H1 (cell line): ENCODE results near the gene RCBTB2. TPM values are rescaled to one million over a fixed set of nuclear protein-coding genes. Genes with fewer than 3 reads are reported as not detected.

ENCODE experiments used
- CTCF ChIA-PET: fragments of 300-600 bp; sonication (Branson Sonifier 250); formaldehyde crosslinking; loops from one replicate; lab custom pipeline; 2021; ENCODE audit not compliant: partially characterized antibody; lab: Charles Lee
- POLR2A ChIA-PET: fragments of 300-600 bp; sonication (Branson Sonifier 250); formaldehyde crosslinking; loops from one replicate; lab custom pipeline; 2021; ENCODE audit warnings: inconsistent platforms; ENCODE audit not compliant: partially characterized antibody; lab: Charles Lee
- DNase-seq, 2 experiments: peaks; one replicate each; pipeline versions ENCODE4 v3.0.0 to v3.0.0-alpha.2; 2010 to 2022; ENCODE audit warnings: low spot score in 2 of 2, low read depth in 1 of 2, mixed read lengths in 1 of 2
- FAIRE-seq: peaks from 2 replicates; lab custom pipeline; 2011; peaks lifted over from hg19 to GRCh38; lab: Jason Lieb, UNC
- H2AFZ ChIP-seq: 2 replicates; pipeline ENCODE4 v1.8.1; 2012; ENCODE audit warnings: low read length, inconsistent platforms
- H2AK5ac ChIP-seq: 2 replicates; pipeline ENCODE4 v1.6.1; 2013; ENCODE audit warnings: low read depth, low read length
- H2BK120ac ChIP-seq: replicated peaks from 2 replicates; pipeline ENCODE3; 2013; ENCODE audit warnings: low read depth, low read length, inconsistent platforms
- H2BK12ac ChIP-seq: 2 replicates; pipeline ENCODE4 v1.6.1; 2013; ENCODE audit warnings: low read depth, low read length
- H2BK15ac ChIP-seq: 2 replicates; pipeline ENCODE4 v1.6.1; 2013; ENCODE audit warnings: low read length
- H2BK20ac ChIP-seq: 2 replicates; pipeline ENCODE4 v1.6.1; 2013; ENCODE audit warnings: low read length
- H2BK5ac ChIP-seq: 2 replicates; pipeline ENCODE4 v1.6.1; 2013; ENCODE audit warnings: low read depth, low read length
- H3K14ac ChIP-seq: 2 replicates; pipeline ENCODE4 v1.6.1; 2013; ENCODE audit warnings: inconsistent platforms; ENCODE audit not compliant: insufficient read length
- H3K18ac ChIP-seq: 2 replicates; pipeline ENCODE4 v1.6.1; 2013; ENCODE audit warnings: low read length; ENCODE audit errors: extremely low read depth
- H3K23ac ChIP-seq: 2 replicates; pipeline ENCODE4 v1.6.1; 2013; ENCODE audit warnings: inconsistent platforms; ENCODE audit not compliant: insufficient read length
- H3K23me2 ChIP-seq: 2 replicates; pipeline ENCODE4 v1.6.1; 2013; ENCODE audit warnings: low read depth, low read length
- H3K27ac ChIP-seq: 2 replicates; pipeline ENCODE4 v1.6.1; 2011; ENCODE audit warnings: low read depth, low read length, inconsistent platforms
- H3K27me3 ChIP-seq, 4 experiments: replicated peaks in 1 of 4; 1 replicate in 1 of 4; 2 replicates in 3 of 4; pipeline versions ENCODE4 v1.6.1 to v1.8.1; 2011 to 2013; ENCODE audit warnings: low read length in 3 of 4, mild to moderate bottlenecking in 3 of 4, inconsistent platforms in 2 of 4, mixed read lengths in 2 of 4, moderate library complexity in 1 of 4; ENCODE audit not compliant: control insufficient read depth in 3 of 4, insufficient read depth in 3 of 4; ENCODE audit errors: extremely low read depth in 1 of 4
- H3K36me3 ChIP-seq, 4 experiments: 2 replicates each; pipeline versions ENCODE4 v1.6.1 to v1.8.1; 2011 to 2013; ENCODE audit warnings: mild to moderate bottlenecking in 4 of 4, low read length in 3 of 4, moderate library complexity in 2 of 4, control low read depth in 1 of 4, inconsistent platforms in 1 of 4; ENCODE audit not compliant: insufficient read depth in 4 of 4, control insufficient read depth in 2 of 4
- H3K4ac ChIP-seq: replicated peaks from 2 replicates; pipeline ENCODE3; 2013; ENCODE audit warnings: low read length, low read depth, mixed read lengths, inconsistent platforms; ENCODE audit not compliant: insufficient read length
- H3K4me1 ChIP-seq, 4 experiments: replicated peaks in 1 of 4; 1 replicate in 1 of 4; 2 replicates in 3 of 4; pipeline versions ENCODE4 v1.6.1 to v1.8.1; 2011 to 2013; ENCODE audit warnings: low read length in 3 of 4, inconsistent platforms in 2 of 4, mixed read lengths in 1 of 4; ENCODE audit not compliant: insufficient read depth in 4 of 4, control insufficient read depth in 3 of 4
- H3K4me2 ChIP-seq, 2 experiments: 2 replicates each; pipeline versions ENCODE4 v1.6.1 to v1.8.1; 2011 to 2013; ENCODE audit warnings: low read depth in 2 of 2, low read length in 2 of 2, control low read depth in 1 of 2, inconsistent platforms in 1 of 2, mild to moderate bottlenecking in 1 of 2; ENCODE audit not compliant: insufficient read depth in 1 of 2
- H3K4me3 ChIP-seq, 4 experiments: fragments of 200-600, 300-600 bp in 1 of 4; sonication (generic), shearing (Covaris generic), sonication (Bioruptor Twin) in 1 of 4; 2 replicates each; pipeline versions ENCODE4 v1.5.1 to v1.8.1; 2011 to 2016; ENCODE audit warnings: low read length in 4 of 4, low read depth in 3 of 4, control low read depth in 2 of 4, inconsistent platforms in 2 of 4, mild to moderate bottlenecking in 2 of 4, mixed read lengths in 1 of 4, moderate library complexity in 1 of 4; ENCODE audit not compliant: insufficient read depth in 2 of 4; ENCODE audit errors: extremely low read depth in 1 of 4
- H3K56ac ChIP-seq: replicated peaks from 2 replicates; pipeline ENCODE3; 2013; ENCODE audit warnings: low read depth, mild to moderate bottlenecking, mixed read lengths, low read length, inconsistent platforms; ENCODE audit not compliant: insufficient read length
- H3K79me1 ChIP-seq: 2 replicates; pipeline ENCODE4 v1.6.1; 2013; ENCODE audit warnings: low read depth, low read length, control low read depth
- H3K79me2 ChIP-seq, 2 experiments: 2 replicates each; pipeline versions ENCODE4 v1.6.1 to v1.8.1; 2012 to 2013; ENCODE audit warnings: low read length in 2 of 2, mild to moderate bottlenecking in 2 of 2, inconsistent platforms in 1 of 2; ENCODE audit not compliant: insufficient read depth in 2 of 2, control insufficient read depth in 1 of 2
- H3K9ac ChIP-seq, 4 experiments: replicated peaks in 1 of 4; 1 replicate in 1 of 4; 2 replicates in 3 of 4; pipeline versions ENCODE4 v1.6.1 to v1.8.1; 2011 to 2013; ENCODE audit warnings: low read depth in 3 of 4, low read length in 3 of 4, control low read depth in 2 of 4, mild to moderate bottlenecking in 2 of 4, moderate library complexity in 2 of 4, inconsistent platforms in 1 of 4; ENCODE audit errors: extremely low read depth in 1 of 4
- H3K9me3 ChIP-seq, 2 experiments: 2 replicates each; pipeline versions ENCODE4 v1.6.1 to v1.8.1; 2012 to 2013; ENCODE audit warnings: mild to moderate bottlenecking in 2 of 2, moderate library complexity in 2 of 2, control low read depth in 1 of 2, inconsistent platforms in 1 of 2, low read depth in 1 of 2, low read length in 1 of 2, mixed read lengths in 1 of 2; ENCODE audit not compliant: insufficient read depth in 2 of 2
- H4K20me1 ChIP-seq, 2 experiments: replicated peaks in 1 of 2; 2 replicates each; pipeline versions ENCODE3 to v1.8.1; 2011 to 2013; ENCODE audit warnings: inconsistent platforms in 2 of 2, low read length in 2 of 2, mild to moderate bottlenecking in 1 of 2; ENCODE audit not compliant: insufficient read depth in 2 of 2, control insufficient read depth in 1 of 2
- H4K5ac ChIP-seq: 2 replicates; pipeline ENCODE4 v1.6.1; 2013; ENCODE audit warnings: low read length, low read depth, mixed read lengths, inconsistent platforms; ENCODE audit not compliant: insufficient read length
- H4K8ac ChIP-seq: 2 replicates; pipeline ENCODE4 v1.8.0; 2013; ENCODE audit warnings: mild to moderate bottlenecking, moderate library complexity, low read length, inconsistent platforms; ENCODE audit not compliant: insufficient read depth; ENCODE audit errors: extremely low read depth
- H4K91ac ChIP-seq: replicated peaks from 2 replicates; pipeline ENCODE3; 2013; ENCODE audit warnings: low read length, mixed read lengths, inconsistent platforms; ENCODE audit not compliant: insufficient read length
- BRCA1 ChIP-seq: IDR thresholded peaks from 2 replicates; pipeline ENCODE4 v1.6.1; 2012; ENCODE audit warnings: low read depth, low read length, improper control_type of control experiment
- CTCF ChIP-seq, 3 experiments: IDR thresholded peaks; 1 replicate in 2 of 3; 2 replicates in 1 of 3; pipeline versions ENCODE4 v1.5.1 to v1.6.1; 2011; ENCODE audit warnings: low read length in 3 of 3, mild to moderate bottlenecking in 3 of 3, inconsistent platforms in 2 of 3, low read depth in 1 of 3, moderate library complexity in 1 of 3; ENCODE audit not compliant: insufficient read depth in 1 of 3; ENCODE audit errors: control extremely low read depth in 1 of 3
- E2F6 ChIP-seq: IDR thresholded peaks from 2 replicates; pipeline ENCODE4 v1.6.1; 2012; ENCODE audit warnings: inconsistent platforms
- HDAC6 ChIP-seq: IDR thresholded peaks from one replicate; pipeline ENCODE4 v1.7.1; 2012; ENCODE audit warnings: low read depth, mild to moderate bottlenecking, inconsistent platforms, low read length, moderate library complexity
- MAX ChIP-seq: IDR thresholded peaks from 2 replicates; pipeline ENCODE4 v1.6.1; 2012; ENCODE audit warnings: inconsistent platforms
- POLR2A ChIP-seq, 2 experiments: IDR thresholded peaks; 1 replicate in 1 of 2; 2 replicates in 1 of 2; pipeline ENCODE4 v1.6.1; 2011; ENCODE audit warnings: low read depth in 2 of 2, low read length in 2 of 2, mild to moderate bottlenecking in 2 of 2; ENCODE audit errors: control extremely low read depth in 1 of 2
- POU5F1 ChIP-seq: IDR thresholded peaks from 2 replicates; pipeline ENCODE4 v1.6.1; 2011; ENCODE audit warnings: low read depth, mild to moderate bottlenecking, low read length, moderate library complexity
- RAD21 ChIP-seq, 2 experiments: IDR thresholded peaks in 1 of 2; conservative IDR thresholded peaks in 1 of 2; 2 replicates each; pipeline ENCODE4 v1.6.1; 2011; ENCODE audit warnings: low read depth in 2 of 2, low read length in 2 of 2, improper control_type of control experiment in 1 of 2, inconsistent platforms in 1 of 2, mild to moderate bottlenecking in 1 of 2, moderate library complexity in 1 of 2
- SAP30 ChIP-seq: fragments of 300-600 bp; sonication (generic); IDR thresholded peaks from 2 replicates; pipeline ENCODE4 v1.7.1; 2012; ENCODE audit warnings: low read length, moderate library complexity, mild to moderate bottlenecking, inconsistent platforms; ENCODE audit not compliant: insufficient read depth, insufficient replicate concordance
- SUZ12 ChIP-seq: fragments of 200-600 bp; sonication (generic); IDR thresholded peaks from 2 replicates; pipeline ENCODE4 v1.6.1; 2012; ENCODE audit warnings: mild to moderate bottlenecking, inconsistent platforms, low read length, moderate library complexity, mixed read lengths
- polyA plus RNA-seq, 7 experiments: library from polyadenylated mRNA; depleted of rRNA in 3 of 7; stranded (reverse) in 5 of 7; unstranded in 2 of 7; fragments of >200 nt in 5 of 7; fragments of 200-250 nt in 2 of 7; gene quantifications; 1 replicate in 5 of 7; 2 replicates in 1 of 7; 4 replicates in 1 of 7; pipeline versions ENCODE4 v1.2.1 to v1.2.3, GENCODE V29; 2011 to 2013; ENCODE audit warnings: missing spikeins in 2 of 7, mixed read lengths in 2 of 7
- total RNA-seq: library from RNA; stranded (reverse); fragmentation: NEBNext Ultra II Directional; extraction: Animal tissue kit (Norgen Biotek cat#: 25700); gene quantifications from 2 replicates; pipeline ENCODE4 v1.2.1, GENCODE V29; 2021

The RCBTB2 gene
- total and polyA plus RNA-seq, 2 of the 8 experiments (the other 6 are each of a cell fraction or from before 2014, with no cell fraction given) = 5.2 to 8.4 TPM

GRCh38 chr13:48491423-48492095, 41.3 kb downstream of the RCBTB2 start:
- no peak for DNase-seq
- H3K4me3 ChIP-seq = no peak overlapping the region
- H2BK12ac ChIP-seq = no peak overlapping the region
- no peak overlapping the region for H2AK5ac ChIP-seq
- H4K8ac ChIP-seq = no peak overlapping the region
- ChIA-PET CTCF (interaction anchor here (1.0 to 1.5 kb wide), 2 partner anchors 13 to 87 kb away, joined by 3 read pairs; no protein-coding TSS in a partner anchor), POLR2A (no interaction called here)
- no peak overlapping the region for H3K4ac ChIP-seq
- no peak overlapping the region for H2BK20ac ChIP-seq
- no peak overlapping the region for H4K5ac ChIP-seq
- no peaks in the 10 kb centered on the region for H3K27me3 ChIP-seq
- H3K9ac ChIP-seq = no peak overlapping the region
- no peak overlapping the region for H4K91ac ChIP-seq
- no peaks in the 10 kb centered on the region for H3K79me2 ChIP-seq
- no peak overlapping the region for H2BK15ac ChIP-seq
- peaks cover 0 to 6% of the 10 kb centered on the region in 2 experiments; a peak in 1 of 4 replicates for H3K9me3 ChIP-seq
- FAIRE-seq = no peak
- no peaks in the 10 kb centered on the region for H3K79me1 ChIP-seq
- no peak overlapping the region for H2BK120ac ChIP-seq
- H3K4me2 ChIP-seq = no peak overlapping the region
- no peak overlapping the region for H3K18ac ChIP-seq
- H3K4me1 ChIP-seq = peaks cover 0 to 3% (median 1%) of the 10 kb centered on the region in 4 experiments; a peak in 3 of 7 replicates
- peaks cover 2% of the 10 kb centered on the region; the same call in 1 of the 2 replicates for H3K23me2 ChIP-seq
- H3K56ac ChIP-seq = no peak overlapping the region
- no peak overlapping the region for H2BK5ac ChIP-seq
- H3K27ac ChIP-seq = no peak overlapping the region
- H3K36me3 ChIP-seq = peaks cover 0 to 9% (median 3%) of the 10 kb centered on the region in 4 experiments; a peak in 3 of 8 replicates
- H4K20me1 ChIP-seq = no peaks in the 10 kb centered on the region
- no peak overlapping the region for H3K23ac ChIP-seq
- H2AFZ ChIP-seq = no peak overlapping the region
- H3K14ac ChIP-seq = no peak overlapping the region
- TF ChIP-seq E2F6 = no peak
- TF ChIP-seq SAP30 = no peak
- TF ChIP-seq POLR2A (IDR thresholded peaks at IDR 0.05; ENCODE audit: control extremely low read depth in 1 of 2, low read depth in 2 of 2, low read length in 2 of 2) = no peak
- TF ChIP-seq RAD21 (IDR thresholded peaks at IDR 0.05 in 1 of 2, conservative IDR thresholded peaks at IDR 0.05 in 1 of 2; ENCODE audit: low read depth in 2 of 2, low read length in 2 of 2) = no peak
- no peak for TF ChIP-seq SUZ12
- TF ChIP-seq POU5F1 = no peak
- TF ChIP-seq HDAC6 = no peak
- no peak for TF ChIP-seq CTCF (IDR thresholded peaks at IDR 0.05; ENCODE audit: control extremely low read depth in 1 of 3, insufficient read depth in 1 of 3, low read depth in 1 of 3, low read length in 3 of 3)
- TF ChIP-seq MAX = no peak
- TF ChIP-seq BRCA1 = no peak
